Common myeloid progenitor, CD34-positive (primary cell): Measurements from ENCODE around the gene LINGO1.

Source experiments
- CTCF ChIA-PET: fragments of 350-600 bp; sonication (Branson Sonifier 250); formaldehyde crosslinking; loops from one replicate; lab custom pipeline; 2021; ENCODE audit warnings: antibody characterized with exemption; lab: Charles Lee
- POLR2A ChIA-PET: fragments of 350-600 bp; sonication (Branson Sonifier 250); formaldehyde crosslinking; loops from one replicate; lab custom pipeline; 2021; ENCODE audit warnings: antibody characterized with exemption; lab: Charles Lee
- DNase-seq, 3 donors: peaks; one replicate each; pipeline versions ENCODE4 v3.0.0 to v3.0.0-alpha.2; 2013
- H3K27ac ChIP-seq, 2 experiments: 1 replicate in 1 of 2; 2 replicates in 1 of 2; pipeline ENCODE4 v1.7.0; 2013; ENCODE audit warnings: inconsistent platforms in 2 of 2, low read length in 2 of 2, mild to moderate bottlenecking in 2 of 2, low read depth in 1 of 2, moderate library complexity in 1 of 2; ENCODE audit not compliant: severe bottlenecking in 2 of 2, insufficient read depth in 1 of 2, poor library complexity in 1 of 2
- H3K27me3 ChIP-seq, 5 experiments: replicated peaks in 2 of 5; 1 replicate in 3 of 5; 2 replicates in 2 of 5; pipeline versions ENCODE4 v1.6.1 to v1.7.0; 2013; ENCODE audit warnings: low read length in 4 of 5, mild to moderate bottlenecking in 2 of 5, moderate library complexity in 2 of 5, inconsistent platforms in 1 of 5; ENCODE audit not compliant: insufficient read depth in 5 of 5, control insufficient read depth in 4 of 5
- H3K36me3 ChIP-seq, 4 experiments: 1 replicate in 2 of 4; 2 replicates in 2 of 4; pipeline versions ENCODE4 v1.6.1 to v1.7.0; 2013; ENCODE audit warnings: low read length in 3 of 4, control low read depth in 1 of 4, mild to moderate bottlenecking in 1 of 4; ENCODE audit not compliant: control insufficient read depth in 4 of 4, insufficient read depth in 4 of 4
- H3K4me1 ChIP-seq, 4 experiments: 1 replicate in 3 of 4; 2 replicates in 1 of 4; pipeline versions ENCODE4 v1.6.1 to v1.7.1; 2013; ENCODE audit warnings: low read length in 3 of 4, mild to moderate bottlenecking in 3 of 4, control low read depth in 1 of 4, inconsistent platforms in 1 of 4, moderate library complexity in 1 of 4; ENCODE audit not compliant: control insufficient read depth in 4 of 4, insufficient read depth in 4 of 4; ENCODE audit errors: control extremely low read depth in 1 of 4
- H3K4me3 ChIP-seq, 7 experiments: 1 replicate in 4 of 7; 2 replicates in 3 of 7; pipeline versions ENCODE4 v1.5.1 to v1.7.0; 2013; ENCODE audit warnings: mild to moderate bottlenecking in 7 of 7, low read length in 6 of 7, moderate library complexity in 6 of 7, inconsistent platforms in 2 of 7, low read depth in 2 of 7, control low read depth in 1 of 7; ENCODE audit not compliant: insufficient read depth in 4 of 7, control insufficient read depth in 1 of 7; ENCODE audit errors: extremely low read depth in 1 of 7
- H3K9me3 ChIP-seq, 5 experiments: 1 replicate in 4 of 5; 2 replicates in 1 of 5; pipeline versions ENCODE4 v1.6.1 to v1.7.1; 2013; ENCODE audit warnings: low read length in 4 of 5, mild to moderate bottlenecking in 2 of 5, inconsistent platforms in 1 of 5, low read depth in 1 of 5, moderate library complexity in 1 of 5; ENCODE audit not compliant: control insufficient read depth in 4 of 5, insufficient read depth in 2 of 5; ENCODE audit errors: control extremely low read depth in 1 of 5
- WGBS: methylation state at CpG from one replicate; pipeline ENCODE4 v1.1.5; 2013; ENCODE audit not compliant: insufficient coverage; 5-methylcytosine and 5-hydroxymethylcytosine counted together

The LINGO1 gene

DNA sequence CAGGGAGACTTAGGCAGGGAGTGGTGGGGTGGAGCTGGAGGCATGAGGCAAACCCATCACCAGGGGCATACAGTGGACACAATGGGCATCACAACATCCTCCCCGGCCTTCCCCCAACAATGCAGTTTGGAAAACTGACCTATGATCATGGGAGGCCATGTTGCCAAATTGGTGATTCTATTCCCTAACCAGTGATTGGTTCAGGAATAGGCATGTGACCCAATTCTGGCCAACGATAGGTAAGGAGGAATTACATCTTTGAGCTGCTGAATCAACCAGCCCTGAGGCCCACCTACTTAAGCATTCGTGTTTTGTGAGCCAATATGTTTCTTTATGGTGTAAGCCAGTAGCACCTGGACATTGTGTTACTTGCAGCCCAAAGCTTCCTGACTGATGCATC is 40.0 kb downstream of the LINGO1 start:
- Histone ChIP-seq H3K4me1 (no peaks in the 10 kb centered on the region), H3K36me3 (no peaks in the 10 kb centered on the region), H3K9me3 (no peaks in the 10 kb centered on the region), H3K27me3 (peaks cover 0 to 4% (median 0%) of the 10 kb centered on the region in 5 experiments), H3K4me3 (no peak overlapping the region), H3K27ac (no peak overlapping the region)
- ChIA-PET POLR2A (no interaction called here), CTCF (no interaction called here)
- DNase-seq = no peak
- WGBS = 50% methylated on average over 2 of the region's 3 CpGs

DNA sequence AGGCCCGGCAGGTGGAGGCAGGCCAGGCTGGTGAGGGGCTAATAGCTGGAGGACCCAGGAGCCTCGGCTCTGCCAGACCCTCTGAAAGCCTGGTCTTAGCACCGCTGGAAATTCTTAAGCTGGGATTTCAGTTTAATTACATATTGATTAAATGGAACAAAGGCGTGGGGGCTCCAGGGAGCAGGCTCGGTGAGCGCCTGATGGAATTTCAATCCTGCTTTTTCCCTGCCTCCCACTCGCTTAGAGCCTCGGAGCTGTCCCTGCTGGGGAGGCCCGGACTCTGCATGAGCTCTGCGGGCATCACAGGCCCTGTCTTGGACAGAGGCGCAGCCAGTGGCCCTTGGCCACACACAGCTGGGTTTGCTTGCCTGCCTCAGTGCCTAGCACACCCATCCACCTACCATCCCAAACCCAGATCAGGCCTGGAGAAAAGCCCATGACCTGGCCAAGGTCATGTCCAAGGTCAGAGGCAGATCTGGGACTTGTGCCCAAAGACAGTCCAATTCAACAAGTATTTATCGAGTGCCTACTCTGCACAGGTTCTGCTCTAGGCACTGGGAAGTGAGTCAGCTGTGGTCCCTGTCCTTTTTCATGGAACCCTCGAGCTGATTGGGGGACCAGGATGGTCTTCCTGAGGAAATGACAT is 40.6 kb downstream of the LINGO1 start:
- ChIA-PET POLR2A (no interaction called here), CTCF (no interaction called here)
- H3K9me3 ChIP-seq = no peaks in the 10 kb centered on the region
- DNase-seq = no peak
- peaks cover 0 to 4% (median 0%) of the 10 kb centered on the region in 5 experiments for H3K27me3 ChIP-seq
- no peak overlapping the region for H3K4me3 ChIP-seq
- H3K27ac ChIP-seq = no peak overlapping the region
- WGBS = 93% methylated on average over 11 of the region's 13 CpGs
- no peaks in the 10 kb centered on the region for H3K4me1 ChIP-seq
- no peaks in the 10 kb centered on the region for H3K36me3 ChIP-seq

DNA sequence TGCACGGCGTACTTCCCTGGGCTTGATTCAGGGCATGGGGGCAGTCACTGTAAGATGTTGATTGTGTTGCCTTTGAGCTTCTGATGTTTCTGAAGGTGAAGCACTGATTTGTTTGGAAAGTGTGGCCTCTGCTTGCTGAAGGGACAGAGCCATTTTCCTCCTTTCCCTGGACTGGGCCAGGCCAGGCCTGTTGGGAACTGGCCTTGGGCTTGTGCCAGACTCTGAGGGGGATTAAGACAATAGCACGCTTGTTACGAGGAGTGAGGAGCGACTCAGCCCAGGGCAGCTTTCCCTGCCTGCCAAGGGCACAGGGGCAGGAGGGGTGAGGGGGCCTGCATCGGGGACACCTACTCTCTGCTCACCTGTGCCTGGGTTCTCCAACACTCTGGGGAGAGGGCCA is 42.9 kb downstream of the LINGO1 start:
- CTCF ChIA-PET = no interaction called here
- DNase-seq = no peak
- Histone ChIP-seq H3K27me3 (peaks cover 0 to 5% (median 0%) of the 10 kb centered on the region in 5 experiments), H3K4me3 (no peak overlapping the region), H3K36me3 (no peaks in the 10 kb centered on the region), H3K9me3 (no peaks in the 10 kb centered on the region), H3K27ac (no peak overlapping the region), H3K4me1 (no peaks in the 10 kb centered on the region)
- POLR2A ChIA-PET = no interaction called here
- 92% methylated on average over 6 of the region's 6 CpGs for WGBS

DNA sequence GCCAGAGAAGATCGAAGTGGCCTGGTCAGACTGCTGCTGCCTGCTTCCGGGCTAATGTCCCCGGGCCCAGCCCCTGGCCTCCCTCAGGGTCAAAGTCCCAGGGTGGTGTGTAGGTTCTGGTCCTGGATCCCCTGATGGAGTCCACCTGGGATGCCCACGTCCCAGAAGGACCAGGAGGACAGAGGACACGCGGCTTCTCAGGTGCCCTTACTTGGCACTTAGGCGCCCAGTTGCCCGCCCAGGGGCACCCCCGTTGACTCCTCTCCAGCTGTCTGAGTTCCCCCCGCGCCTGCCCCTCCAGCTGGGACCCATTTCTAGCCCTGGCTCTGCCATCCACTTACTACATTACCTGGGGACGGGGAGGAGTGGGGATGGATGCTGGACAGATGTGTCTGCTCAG is 44.6 kb downstream of the LINGO1 start:
- H3K4me1 ChIP-seq = no peaks in the 10 kb centered on the region
- DNase-seq = no peak
- no peaks in the 10 kb centered on the region for H3K36me3 ChIP-seq
- POLR2A ChIA-PET = no interaction called here
- CTCF ChIA-PET = interaction anchor here (1.3 kb wide), 1 partner anchor 9 kb away, joined by 5 read pairs; no protein-coding TSS in a partner anchor
- H3K4me3 ChIP-seq = no peak overlapping the region
- 94% methylated on average over 11 of the region's 12 CpGs for WGBS
- H3K27ac ChIP-seq = no peak overlapping the region
- no peaks in the 10 kb centered on the region for H3K9me3 ChIP-seq
- peaks cover 0 to 5% (median 0%) of the 10 kb centered on the region in 5 experiments for H3K27me3 ChIP-seq

DNA sequence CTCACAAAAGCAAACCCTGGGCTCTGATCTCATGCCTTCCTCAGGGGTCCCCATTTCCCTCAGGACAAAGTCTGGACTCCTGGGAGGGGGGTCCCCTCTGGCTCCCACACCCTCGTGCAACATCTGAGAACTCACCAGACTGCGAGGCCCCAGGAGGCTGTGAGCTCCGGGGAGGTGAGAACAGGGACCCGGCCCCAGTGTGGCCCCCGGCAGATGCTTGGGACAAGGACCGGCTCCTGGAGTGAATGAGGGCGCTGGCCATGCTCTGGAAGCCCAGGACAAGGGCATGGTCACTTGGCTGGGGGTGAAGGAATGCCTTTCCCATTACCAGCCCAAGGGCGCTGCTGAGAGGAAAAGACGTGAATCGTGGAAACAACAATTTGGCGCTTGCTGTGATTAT is 48.0 kb downstream of the LINGO1 start:
- H3K36me3 ChIP-seq = no peaks in the 10 kb centered on the region
- 95% methylated on average over 8 of the region's 11 CpGs for WGBS
- peaks cover 0 to 4% (median 0%) of the 10 kb centered on the region in 5 experiments for H3K27me3 ChIP-seq
- no peak for DNase-seq
- no peak overlapping the region for H3K27ac ChIP-seq
- H3K9me3 ChIP-seq = no peaks in the 10 kb centered on the region
- CTCF ChIA-PET = no interaction called here
- H3K4me3 ChIP-seq = no peak overlapping the region
- peaks cover 0 to 3% (median 0%) of the 10 kb centered on the region in 4 experiments for H3K4me1 ChIP-seq
- POLR2A ChIA-PET = no interaction called here

DNA sequence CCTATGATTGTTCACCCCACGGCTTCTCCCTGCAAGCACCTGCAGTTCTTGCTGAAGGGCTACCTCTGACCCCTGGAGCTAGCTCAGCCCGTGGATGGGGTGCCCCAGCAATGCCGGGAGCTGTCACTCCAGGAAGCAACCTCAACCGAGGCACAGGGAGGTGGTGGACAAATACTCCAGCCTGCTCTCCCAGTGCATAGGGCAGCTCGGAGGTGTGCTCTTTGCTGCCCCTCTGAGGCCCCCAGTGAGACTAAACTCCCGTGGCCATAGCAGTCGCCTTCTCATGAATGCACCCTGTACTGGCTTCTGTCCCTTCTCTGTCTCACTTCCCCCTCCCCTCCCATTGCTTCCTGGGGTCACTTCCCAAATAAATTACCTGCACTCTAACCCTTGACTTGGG is 48.5 kb downstream of the LINGO1 start:
- Histone ChIP-seq H3K4me1 (peaks cover 0 to 3% (median 0%) of the 10 kb centered on the region in 4 experiments), H3K36me3 (no peaks in the 10 kb centered on the region), H3K9me3 (no peaks in the 10 kb centered on the region), H3K27me3 (peaks cover 0 to 4% (median 0%) of the 10 kb centered on the region in 5 experiments), H3K27ac (no peak overlapping the region), H3K4me3 (no peak overlapping the region)
- 54% methylated on average over 7 of the region's 7 CpGs for WGBS
- DNase-seq = peak in 1 of 3 donors; percentile 16
- CTCF ChIA-PET = no interaction called here
- POLR2A ChIA-PET = interaction anchor here (0.7 kb wide), 1 partner anchor 43 kb away, joined by 3 read pairs; no protein-coding TSS in a partner anchor

DNA sequence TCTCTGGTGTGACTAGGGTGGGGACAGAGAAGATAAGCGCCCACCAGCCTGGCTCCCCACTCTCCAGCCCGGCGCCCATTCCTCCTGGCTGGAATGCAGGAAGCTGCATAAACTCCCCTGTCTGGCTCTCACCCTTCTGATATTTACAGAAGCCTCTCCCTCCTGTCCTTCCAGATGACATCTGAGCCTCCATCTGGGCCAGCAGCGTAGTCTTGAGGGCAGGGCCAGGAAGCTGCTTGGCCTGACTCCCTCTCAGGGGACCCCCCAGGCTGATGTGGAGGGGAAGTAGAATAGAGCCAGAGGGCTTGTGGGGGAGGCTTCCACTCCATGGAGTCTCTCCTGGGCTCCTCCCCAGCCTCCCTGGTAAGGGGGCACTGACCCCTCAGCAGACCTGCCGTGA is 49.9 kb downstream of the LINGO1 start:
- Histone ChIP-seq H3K27me3 (peaks cover 0 to 2% (median 0%) of the 10 kb centered on the region in 5 experiments), H3K9me3 (no peaks in the 10 kb centered on the region), H3K4me3 (no peak overlapping the region), H3K36me3 (no peaks in the 10 kb centered on the region), H3K27ac (no peak overlapping the region), H3K4me1 (peaks cover 0 to 8% (median 5%) of the 10 kb centered on the region in 4 experiments)
- 100% methylated on average over 4 of the region's 5 CpGs for WGBS
- ChIA-PET CTCF (no interaction called here), POLR2A (interaction anchor here (0.6 kb wide), 1 partner anchor 1422 kb away, joined by 3 read pairs; no protein-coding TSS in a partner anchor)
- no peak for DNase-seq
